Liver (tissue), 3 donors: Measurements from ENCODE around the gene RALGPS2.

ENCODE experiments used
- CTCF ChIP-seq: fragments of 150-350 bp; IDR thresholded peaks from 2 replicates; pipeline ENCODE4 v1.5.1; 2017; ENCODE audit warnings: improper control_type of control experiment, low read depth, low read length; ENCODE audit not compliant: missing input control
- EGR1 ChIP-seq, 2 donors: IDR thresholded peaks; 2 replicates each; pipeline ENCODE4 v1.6.1; 2016 to 2018; ENCODE audit warnings: antibody characterized with exemption in 2 of 2, low read depth in 2 of 2
- JUND ChIP-seq, 2 donors: IDR thresholded peaks; 2 replicates each; pipeline ENCODE4 v1.6.1; 2016; ENCODE audit warnings: antibody characterized with exemption in 2 of 2
- REST ChIP-seq: IDR thresholded peaks from 2 replicates; pipeline ENCODE4 v1.6.1; 2016; ENCODE audit warnings: antibody characterized with exemption, mild to moderate bottlenecking
- TAF1 ChIP-seq: conservative IDR thresholded peaks from 2 replicates; pipeline ENCODE4 v1.6.1; 2016; ENCODE audit warnings: antibody characterized with exemption, mild to moderate bottlenecking
- YY1 ChIP-seq: IDR thresholded peaks from 2 replicates; pipeline ENCODE4 v1.6.1; 2016; ENCODE audit warnings: antibody characterized with exemption, mild to moderate bottlenecking
- ZBTB33 ChIP-seq: IDR thresholded peaks from 2 replicates; pipeline ENCODE4 v1.6.1; 2016; ENCODE audit warnings: antibody characterized with exemption
- TF ChIP-seq, protein P1 (sequence below): IDR thresholded peaks from 2 replicates; pipeline ENCODE4 v1.6.1; 2016; ENCODE audit warnings: antibody characterized with exemption
- donor health status: healthy.
- donor health status: healthy.

DNA sequence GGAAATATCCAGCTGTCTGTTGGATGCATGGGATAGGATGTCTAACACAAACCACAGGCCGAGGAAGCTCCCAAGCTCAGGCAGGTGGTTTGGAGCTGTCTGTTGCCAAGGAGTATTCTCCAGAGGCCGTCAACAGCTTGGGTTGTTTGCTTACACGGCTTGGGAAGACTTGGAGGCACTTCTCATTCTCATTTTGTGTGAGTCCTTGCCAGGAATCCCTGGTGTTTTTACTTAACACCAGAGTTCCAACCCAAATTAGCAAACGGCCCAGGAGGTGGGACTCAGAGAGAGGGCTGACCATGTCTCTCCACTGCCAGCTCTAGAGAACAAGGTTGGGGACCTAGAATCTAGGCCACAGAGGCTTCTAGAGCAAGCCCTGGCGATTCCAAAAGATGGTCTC lies 228.0 kb downstream of the RALGPS2 start:
- TF ChIP-seq, protein P1, sequence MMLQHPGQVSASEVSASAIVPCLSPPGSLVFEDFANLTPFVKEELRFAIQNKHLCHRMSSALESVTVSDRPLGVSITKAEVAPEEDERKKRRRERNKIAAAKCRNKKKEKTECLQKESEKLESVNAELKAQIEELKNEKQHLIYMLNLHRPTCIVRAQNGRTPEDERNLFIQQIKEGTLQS = no peak
- TF ChIP-seq REST (no peak), TAF1 (no peak), CTCF (no peak), JUND (IDR thresholded peaks at IDR 0.05) (no peak), YY1 (no peak), EGR1 (IDR thresholded peaks at IDR 0.05; ENCODE audit: low read depth in 2 of 2) (no peak), ZBTB33 (no peak)
